Measurements from ENCODE around the gene RNF145.

DNA sequence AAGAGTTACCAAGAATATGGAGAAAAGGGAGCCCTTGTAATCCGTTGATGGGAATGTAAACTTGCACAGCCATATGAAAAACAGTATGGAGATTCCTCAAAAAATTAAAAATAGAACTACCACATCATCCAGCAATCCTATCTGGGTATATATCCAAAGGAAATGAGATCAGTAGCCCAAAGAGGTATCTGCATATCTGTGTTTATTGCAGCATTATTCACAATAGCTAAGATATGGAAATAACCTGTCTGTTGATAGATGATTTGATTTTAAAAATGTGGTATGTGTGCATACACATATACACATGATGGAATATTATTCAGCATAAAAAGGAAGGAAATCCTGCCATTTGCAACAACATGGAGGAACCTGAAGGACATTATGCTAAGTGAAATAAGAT lies 61.4 kb downstream of the RNF145 start:
- TF ChIP-seq CTCF (IDR thresholded peaks at IDR 0.05) (no peak), ZFX (IDR thresholded peaks at IDR 0.05; ENCODE audit: borderline replicate concordance) (no peak)
